ENCODE data around the gene CXCR1.

GRCh38 chr2:218168635-218169462 lies 2.1 kb upstream of the CXCR1 start:
- TF ChIP-seq CTCF (IDR thresholded peaks at IDR 0.05) (peak; percentile 27 to 65 (median 37)), POLR2AphosphoS5 (IDR thresholded peaks at IDR 0.05) (no peak), POLR2A (IDR thresholded peaks at IDR 0.05) (no peak), EP300 (IDR thresholded peaks at IDR 0.05) (no peak)

Data from gastroesophageal sphincter (tissue), 3 donors.